Fibroblast of villous mesenchyme (primary cell): Measurements from ENCODE around the gene RAI14. TPM values are rescaled to one million over a fixed set of nuclear protein-coding genes. Genes with fewer than 3 reads are reported as not detected.

ENCODE experiments used
- DNase-seq: peaks from one replicate; pipeline ENCODE4 v3.0.0-alpha.2; 2010; ENCODE audit warnings: low read depth
- H3K4me3 ChIP-seq: 2 replicates; pipeline ENCODE4 v1.5.1; 2011; ENCODE audit warnings: low read depth, mild to moderate bottlenecking, low read length
- total RNA-seq: library from RNA; depleted of rRNA; stranded (reverse); fragments of >200 nt; gene quantifications from 2 replicates; pipeline ENCODE4 v1.2.3, GENCODE V29; 2012
- TF ChIP-seq, protein P1 (sequence below): IDR thresholded peaks from 2 replicates; pipeline ENCODE4 v1.5.1; 2012; ENCODE audit warnings: low read depth, mild to moderate bottlenecking, low read length; ENCODE audit not compliant: insufficient read depth

RAI14 gene
- total RNA-seq, 1 donor, result 291 TPM

DNA sequence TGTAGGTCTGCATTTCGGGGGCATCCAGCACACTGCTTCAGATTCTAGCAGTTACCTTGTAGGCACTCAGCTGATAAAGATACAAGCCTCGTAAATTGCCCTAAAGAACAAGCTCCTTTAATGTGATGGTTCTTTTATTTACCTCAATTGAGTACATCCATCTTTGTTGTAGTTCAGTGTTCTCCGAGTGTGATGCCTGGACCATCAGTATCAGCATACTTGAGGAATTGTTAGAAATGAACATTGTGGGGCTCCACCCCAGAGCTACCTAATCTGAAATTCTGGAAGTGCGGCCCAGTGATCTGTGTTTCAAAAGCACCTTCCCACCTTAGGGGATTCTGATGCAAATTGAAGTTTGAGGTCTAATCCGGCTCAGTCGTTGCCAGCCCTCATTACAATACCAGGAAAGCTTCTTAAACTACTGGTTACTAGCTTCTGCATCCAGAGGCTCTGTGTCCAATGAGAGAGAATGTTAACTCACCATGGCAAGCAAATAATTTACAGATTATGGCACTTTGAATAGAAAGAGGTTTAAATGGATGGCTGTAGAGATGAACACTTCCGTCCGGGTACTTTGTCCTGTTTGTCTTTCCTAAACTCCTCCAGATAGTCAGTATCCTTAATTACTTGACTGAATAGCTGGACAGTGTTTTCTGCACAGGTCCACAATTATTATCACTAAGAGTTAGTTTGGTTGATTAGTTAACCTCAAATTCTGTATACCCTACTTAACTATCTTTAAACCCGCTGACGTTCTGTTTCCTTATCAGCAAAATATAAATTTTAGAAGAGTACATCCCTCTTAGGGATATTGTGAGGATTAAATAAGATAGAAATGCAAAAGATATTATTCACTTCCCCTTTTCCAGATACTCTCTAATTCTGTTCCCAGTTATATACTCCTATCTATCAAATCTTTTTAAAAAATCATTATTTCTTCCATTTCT is 47.9 kb downstream of the RAI14 start:
- TF ChIP-seq, protein P1, sequence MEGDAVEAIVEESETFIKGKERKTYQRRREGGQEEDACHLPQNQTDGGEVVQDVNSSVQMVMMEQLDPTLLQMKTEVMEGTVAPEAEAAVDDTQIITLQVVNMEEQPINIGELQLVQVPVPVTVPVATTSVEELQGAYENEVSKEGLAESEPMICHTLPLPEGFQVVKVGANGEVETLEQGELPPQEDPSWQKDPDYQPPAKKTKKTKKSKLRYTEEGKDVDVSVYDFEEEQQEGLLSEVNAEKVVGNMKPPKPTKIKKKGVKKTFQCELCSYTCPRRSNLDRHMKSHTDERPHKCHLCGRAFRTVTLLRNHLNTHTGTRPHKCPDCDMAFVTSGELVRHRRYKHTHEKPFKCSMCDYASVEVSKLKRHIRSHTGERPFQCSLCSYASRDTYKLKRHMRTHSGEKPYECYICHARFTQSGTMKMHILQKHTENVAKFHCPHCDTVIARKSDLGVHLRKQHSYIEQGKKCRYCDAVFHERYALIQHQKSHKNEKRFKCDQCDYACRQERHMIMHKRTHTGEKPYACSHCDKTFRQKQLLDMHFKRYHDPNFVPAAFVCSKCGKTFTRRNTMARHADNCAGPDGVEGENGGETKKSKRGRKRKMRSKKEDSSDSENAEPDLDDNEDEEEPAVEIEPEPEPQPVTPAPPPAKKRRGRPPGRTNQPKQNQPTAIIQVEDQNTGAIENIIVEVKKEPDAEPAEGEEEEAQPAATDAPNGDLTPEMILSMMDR, result no peak
- no peak for DNase-seq
- no peak overlapping the region for H3K4me3 ChIP-seq

GRCh38 chr5:34706084-34706483 is 50.0 kb downstream of the RAI14 start:
- no peak overlapping the region for H3K4me3 ChIP-seq
- no peak for DNase-seq
- TF ChIP-seq, protein P1, result no peak

DNA sequence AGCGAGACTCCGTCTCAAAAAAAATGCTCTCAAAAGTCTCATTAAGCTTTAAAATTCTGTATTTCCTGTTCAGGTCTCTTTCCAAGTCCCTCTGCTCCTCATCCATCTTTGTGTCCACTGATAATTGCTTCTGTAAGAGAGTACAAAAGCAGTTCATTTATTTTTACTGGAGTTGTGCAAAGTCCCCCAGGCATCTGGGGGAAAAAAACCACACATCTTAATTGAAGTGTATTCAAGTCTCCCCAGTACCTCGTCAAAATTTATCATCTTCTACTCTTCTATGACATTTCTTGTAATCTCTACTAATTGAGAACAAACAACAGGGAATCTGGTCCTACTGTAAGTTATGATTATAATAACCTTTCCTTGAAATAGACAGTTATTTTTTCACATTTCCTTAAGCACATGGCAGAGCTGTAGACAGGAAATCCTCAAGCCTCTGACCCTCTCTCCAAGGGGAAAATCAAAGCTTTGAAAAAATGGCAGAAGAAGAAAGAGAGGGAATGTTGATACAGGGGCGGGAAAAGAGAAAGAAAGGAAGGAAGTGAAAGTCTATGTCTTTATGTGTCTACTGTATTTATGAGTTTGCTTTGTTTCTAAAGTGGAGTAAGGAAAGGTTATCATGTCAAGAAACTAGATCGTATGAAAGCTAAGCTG is 51.5 kb downstream of the RAI14 start:
- TF ChIP-seq, protein P1, result no peak
- no peak for DNase-seq
- no peak overlapping the region for H3K4me3 ChIP-seq

DNA sequence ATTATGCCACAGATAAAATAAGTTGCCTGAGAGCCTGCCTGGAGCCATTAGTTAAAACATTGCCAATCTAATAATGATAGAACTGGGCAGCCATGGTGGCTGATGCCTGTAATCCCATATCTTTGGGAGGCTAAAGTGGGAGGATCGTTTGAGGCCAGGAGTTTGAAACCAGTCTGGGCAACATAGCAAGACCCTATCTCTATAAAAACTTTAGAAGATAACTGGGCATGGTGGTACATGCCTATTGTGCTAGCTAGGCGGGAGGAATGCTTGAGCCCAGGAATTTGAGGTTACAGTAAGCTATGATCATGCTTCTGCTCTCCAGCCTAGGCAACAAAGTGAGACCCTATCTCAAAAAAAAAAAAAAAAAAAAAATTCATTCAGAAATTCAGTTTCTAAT is 52.6 kb downstream of the RAI14 start:
- no peak for DNase-seq
- H3K4me3 ChIP-seq, result no peak overlapping the region
- TF ChIP-seq, protein P1, result no peak

- H3K4me3 ChIP-seq, result no peak overlapping the region
- TF ChIP-seq, protein P1, result no peak
- DNase-seq, result peak; percentile 85
Measured at GRCh38 chr5:34709861-34710673, 53.9 kb downstream of the RAI14 start.

GRCh38 chr5:34712565-34712964 is 56.4 kb downstream of the RAI14 start:
- no peak for DNase-seq
- TF ChIP-seq, protein P1, result no peak
- no peak overlapping the region for H3K4me3 ChIP-seq
